K562 (cell line): ENCODE results near the gene TRIP11. TPM values are rescaled to one million over a fixed set of nuclear protein-coding genes. Genes with fewer than 3 reads are reported as not detected.

ENCODE experiments used
- ATF3 ChIP-seq, 2 experiments: fragments of 450-650 bp in 1 of 2; sonication (generic) in 1 of 2; formaldehyde crosslinking in 1 of 2; IDR thresholded peaks in 1 of 2; conservative IDR thresholded peaks in 1 of 2; 2 replicates each; pipeline versions ENCODE4 v1.6.1 to v1.8.1; 2016 to 2023; ENCODE audit warnings: mild to moderate bottlenecking in 2 of 2, moderate library complexity in 2 of 2, inconsistent platforms in 1 of 2, missing genetic modification reagents in 1 of 2
- CTBP1 ChIP-seq: fragments of 450-650 bp; IDR thresholded peaks from 2 replicates; pipeline ENCODE4 v1.6.1; 2016; ENCODE audit warnings: borderline replicate concordance
- FIP1L1 ChIP-seq: fragments of 200-400 bp; formaldehyde crosslinking; IDR thresholded peaks from 2 replicates; pipeline ENCODE4 v1.6.1; 2018; ENCODE audit warnings: mild to moderate bottlenecking, low read depth, low read length; ENCODE audit not compliant: poor library complexity, severe bottlenecking
- FOXJ2 ChIP-seq: fragments of 200-800 bp; sonication (Bioruptor generic); IDR thresholded peaks from 2 replicates; pipeline ENCODE4 v1.6.1; 2016; ENCODE audit warnings: missing genetic modification characterization, missing compliant biosample characterization
- JUND ChIP-seq, 2 experiments: IDR thresholded peaks; 2 replicates in 1 of 2; 3 replicates in 1 of 2; pipeline ENCODE4 v1.6.1; 2011; ENCODE audit warnings: borderline replicate concordance in 2 of 2, low read depth in 2 of 2, low read length in 2 of 2, improper control_type of control experiment in 1 of 2, missing biosample characterization in 1 of 2, missing genetic modification characterization in 1 of 2, missing genetic modification reagents in 1 of 2
- KDM5B ChIP-seq: fragments of 200-600 bp; sonication (generic); IDR thresholded peaks from 2 replicates; pipeline ENCODE4 v1.6.1; 2012; ENCODE audit warnings: low read depth, mild to moderate bottlenecking, moderate library complexity, low read length, control low read depth, inconsistent platforms; ENCODE audit not compliant: insufficient replicate concordance
- KHSRP ChIP-seq: fragments of 450-650 bp; IDR thresholded peaks from 2 replicates; pipeline ENCODE4 v1.6.1; 2017
- MAZ ChIP-seq, 2 experiments: fragments of 450-650 bp in 1 of 2; sonication (generic) in 1 of 2; formaldehyde crosslinking; IDR thresholded peaks in 1 of 2; conservative IDR thresholded peaks in 1 of 2; 2 replicates each; pipeline versions ENCODE4 v1.4.0 to v1.5.0; 2020; ENCODE audit warnings: mild to moderate bottlenecking in 1 of 2, missing genetic modification reagents in 1 of 2
- MCM3 ChIP-seq: fragments of 450-650 bp; IDR thresholded peaks from 2 replicates; pipeline ENCODE4 v1.6.1; 2016
- MNT ChIP-seq, 2 experiments: fragments of 450-650 bp; conservative IDR thresholded peaks; 2 replicates each; pipeline ENCODE4 v1.6.1; 2017; ENCODE audit warnings: mild to moderate bottlenecking in 2 of 2, moderate library complexity in 2 of 2
- MTA1 ChIP-seq: fragments of 450-650 bp; IDR thresholded peaks from 2 replicates; pipeline ENCODE4 v1.6.1; 2017; ENCODE audit warnings: borderline replicate concordance
- NFRKB ChIP-seq: fragments of 450-650 bp; IDR thresholded peaks from 2 replicates; pipeline ENCODE4 v1.6.1; 2016; ENCODE audit warnings: low read depth
- NRF1 ChIP-seq, 2 experiments: fragments of 450-650 bp; IDR thresholded peaks in 1 of 2; conservative IDR thresholded peaks in 1 of 2; 2 replicates each; pipeline ENCODE4 v1.6.1; 2014; ENCODE audit warnings: mild to moderate bottlenecking in 2 of 2
- RNF2 ChIP-seq: sonication (generic); IDR thresholded peaks from 2 replicates; pipeline ENCODE4 v1.6.1; 2016
- SETDB1 ChIP-seq: IDR thresholded peaks from one replicate; pipeline ENCODE4 v1.6.1; 2012; ENCODE audit warnings: low read length, control low read depth, inconsistent platforms
- SIX5 ChIP-seq, 2 experiments: IDR thresholded peaks; 2 replicates each; pipeline ENCODE4 v1.6.1; 2011; ENCODE audit warnings: low read length in 2 of 2, borderline replicate concordance in 1 of 2, low read depth in 1 of 2, mild to moderate bottlenecking in 1 of 2, moderate library complexity in 1 of 2; ENCODE audit not compliant: insufficient read depth in 1 of 2
- polyA plus RNA-seq, 8 experiments: library from polyadenylated mRNA; depleted of rRNA in 4 of 8; stranded (reverse) in 5 of 8; unstranded in 3 of 8; fragments of >200 nt; fragmentation: Nextera tagmentation in 2 of 8; fragmentation: Illumina TruSeq in 1 of 8; extraction: Ambion mirVana in 2 of 8; extraction: Trizol in 1 of 8; gene quantifications; 2 replicates each; pipeline versions ENCODE4 v1.2.1 to v1.2.3, GENCODE V29; 2011 to 2014; ENCODE audit warnings: inconsistent platforms in 1 of 8, missing spikeins in 1 of 8
- total RNA-seq, 7 experiments: library from RNA; depleted of rRNA in 6 of 7; stranded (reverse); fragments of >200 nt in 6 of 7; fragmentation: Illumina TruSeq in 2 of 7; extraction: Trizol in 2 of 7; gene quantifications; 2 replicates each; pipeline versions ENCODE4 v1.2.1 to v1.2.3, GENCODE V29; 2011 to 2021; ENCODE audit warnings: low replicate concordance in 1 of 7
- TF ChIP-seq, protein P1 (sequence below): sonication (generic); formaldehyde crosslinking; IDR thresholded peaks from 2 replicates; pipeline ENCODE4 v1.8.0; 2023; ENCODE audit warnings: mild to moderate bottlenecking, missing genetic modification reagents
- TF ChIP-seq, protein P2 (sequence below): fragments of 250-450 bp; sonication (Bioruptor Pico); IDR thresholded peaks from 2 replicates; pipeline ENCODE4 v1.8.0; 2022; ENCODE audit warnings: moderate library complexity, mild to moderate bottlenecking, inconsistent platforms

TRIP11 gene
- total and polyA plus RNA-seq, 9 of the 15 experiments (the other 6 are each of a cell fraction or from before 2014, with no cell fraction given): 4.0 to 20.0 (median 10.9) TPM

GRCh38 chr14:92039719-92040430, at the start of gene TRIP11 (continued):
- TF ChIP-seq, protein P1, sequence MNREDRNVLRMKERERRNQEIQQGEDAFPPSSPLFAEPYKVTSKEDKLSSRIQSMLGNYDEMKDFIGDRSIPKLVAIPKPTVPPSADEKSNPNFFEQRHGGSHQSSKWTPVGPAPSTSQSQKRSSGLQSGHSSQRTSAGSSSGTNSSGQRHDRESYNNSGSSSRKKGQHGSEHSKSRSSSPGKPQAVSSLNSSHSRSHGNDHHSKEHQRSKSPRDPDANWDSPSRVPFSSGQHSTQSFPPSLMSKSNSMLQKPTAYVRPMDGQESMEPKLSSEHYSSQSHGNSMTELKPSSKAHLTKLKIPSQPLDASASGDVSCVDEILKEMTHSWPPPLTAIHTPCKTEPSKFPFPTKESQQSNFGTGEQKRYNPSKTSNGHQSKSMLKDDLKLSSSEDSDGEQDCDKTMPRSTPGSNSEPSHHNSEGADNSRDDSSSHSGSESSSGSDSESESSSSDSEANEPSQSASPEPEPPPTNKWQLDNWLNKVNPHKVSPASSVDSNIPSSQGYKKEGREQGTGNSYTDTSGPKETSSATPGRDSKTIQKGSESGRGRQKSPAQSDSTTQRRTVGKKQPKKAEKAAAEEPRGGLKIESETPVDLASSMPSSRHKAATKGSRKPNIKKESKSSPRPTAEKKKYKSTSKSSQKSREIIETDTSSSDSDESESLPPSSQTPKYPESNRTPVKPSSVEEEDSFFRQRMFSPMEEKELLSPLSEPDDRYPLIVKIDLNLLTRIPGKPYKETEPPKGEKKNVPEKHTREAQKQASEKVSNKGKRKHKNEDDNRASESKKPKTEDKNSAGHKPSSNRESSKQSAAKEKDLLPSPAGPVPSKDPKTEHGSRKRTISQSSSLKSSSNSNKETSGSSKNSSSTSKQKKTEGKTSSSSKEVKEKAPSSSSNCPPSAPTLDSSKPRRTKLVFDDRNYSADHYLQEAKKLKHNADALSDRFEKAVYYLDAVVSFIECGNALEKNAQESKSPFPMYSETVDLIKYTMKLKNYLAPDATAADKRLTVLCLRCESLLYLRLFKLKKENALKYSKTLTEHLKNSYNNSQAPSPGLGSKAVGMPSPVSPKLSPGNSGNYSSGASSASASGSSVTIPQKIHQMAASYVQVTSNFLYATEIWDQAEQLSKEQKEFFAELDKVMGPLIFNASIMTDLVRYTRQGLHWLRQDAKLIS (CRISPR knock-in tag): 0 out of 2 replicates have a peak, but pooled peaks have one; percentile 74
- TF ChIP-seq ATF3 (IDR thresholded peaks at IDR 0.05): no peak
- peak; percentile 51; the same call in 1 of the 2 replicates for TF ChIP-seq ATF3 (CRISPR knock-in tag; conservative IDR thresholded peaks at IDR 0.05)
- no peak for TF ChIP-seq MCM3
- TF ChIP-seq MNT (conservative IDR thresholded peaks at IDR 0.05): peak; percentile 37 to 75; a peak in 3 of 4 replicates
- no peak for TF ChIP-seq SETDB1
- TF ChIP-seq, protein P2, sequence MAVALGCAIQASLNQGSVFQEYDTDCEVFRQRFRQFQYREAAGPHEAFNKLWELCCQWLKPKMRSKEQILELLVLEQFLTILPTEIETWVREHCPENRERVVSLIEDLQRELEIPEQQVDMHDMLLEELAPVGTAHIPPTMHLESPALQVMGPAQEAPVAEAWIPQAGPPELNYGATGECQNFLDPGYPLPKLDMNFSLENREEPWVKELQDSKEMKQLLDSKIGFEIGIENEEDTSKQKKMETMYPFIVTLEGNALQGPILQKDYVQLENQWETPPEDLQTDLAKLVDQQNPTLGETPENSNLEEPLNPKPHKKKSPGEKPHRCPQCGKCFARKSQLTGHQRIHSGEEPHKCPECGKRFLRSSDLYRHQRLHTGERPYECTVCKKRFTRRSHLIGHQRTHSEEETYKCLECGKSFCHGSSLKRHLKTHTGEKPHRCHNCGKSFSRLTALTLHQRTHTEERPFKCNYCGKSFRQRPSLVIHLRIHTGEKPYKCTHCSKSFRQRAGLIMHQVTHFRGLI (CRISPR knock-in tag): no peak
- TF ChIP-seq FOXJ2: 0 out of 2 replicates have a peak, but pooled peaks have one; percentile 67
- peak; percentile 60 for TF ChIP-seq RNF2
- peak; percentile 51 for TF ChIP-seq JUND (IDR thresholded peaks at IDR 0.05; ENCODE audit: borderline replicate concordance, low read depth, low read length)
- no peak for TF ChIP-seq JUND (tag; IDR thresholded peaks at IDR 0.05; ENCODE audit: borderline replicate concordance, low read depth, low read length)
- 0 out of 2 replicates have a peak, but pooled peaks have one; percentile 9 for TF ChIP-seq CTBP1
- TF ChIP-seq FIP1L1: no peak
- peak; percentile 83 to 86 for TF ChIP-seq NRF1 (conservative IDR thresholded peaks at IDR 0.05 in 1 of 2, IDR thresholded peaks at IDR 0.05 in 1 of 2)
- peak in 1 of 2 experiments; percentile 25; a peak in 1 of 4 replicates for TF ChIP-seq SIX5 (IDR thresholded peaks at IDR 0.05; ENCODE audit: borderline replicate concordance in 1 of 2, insufficient read depth in 1 of 2, low read depth in 1 of 2, low read length in 2 of 2)
- TF ChIP-seq NFRKB: peak; percentile 95
- TF ChIP-seq MTA1: peak; percentile 57; the same call in 1 of the 2 replicates
- no peak for TF ChIP-seq KHSRP
- peak in 1 of 2 experiments; percentile 50; a peak in 2 of 4 replicates for TF ChIP-seq MAZ (CRISPR knock-in tag; conservative IDR thresholded peaks at IDR 0.05 in 1 of 2, IDR thresholded peaks at IDR 0.05 in 1 of 2)
- peak; percentile 93 for TF ChIP-seq KDM5B
